Uterus (tissue), 2 donors: Measurements from ENCODE around the gene GAREM2.

Experiments
- POLR2A ChIP-seq, 2 donors: fragments of 450-650 bp; IDR thresholded peaks; one replicate each; pipeline ENCODE4 v1.6.1; 2016; ENCODE audit warnings: antibody characterized with exemption in 2 of 2, mild to moderate bottlenecking in 1 of 2, moderate library complexity in 1 of 2
- TF ChIP-seq, protein P1 (sequence below), 4 experiments: fragments of 200-600 bp in 2 of 4; fragments of 450-650 bp in 2 of 4; sonication (generic) in 2 of 4; IDR thresholded peaks; one replicate each; pipeline ENCODE4 v1.5.1; 2016 to 2019; ENCODE audit warnings: antibody characterized with exemption in 4 of 4, mild to moderate bottlenecking in 2 of 4, moderate library complexity in 1 of 4

GRCh38 chr2:26191316-26192159 is 18.6 kb downstream of the GAREM2 start:
- TF ChIP-seq, protein P1, sequence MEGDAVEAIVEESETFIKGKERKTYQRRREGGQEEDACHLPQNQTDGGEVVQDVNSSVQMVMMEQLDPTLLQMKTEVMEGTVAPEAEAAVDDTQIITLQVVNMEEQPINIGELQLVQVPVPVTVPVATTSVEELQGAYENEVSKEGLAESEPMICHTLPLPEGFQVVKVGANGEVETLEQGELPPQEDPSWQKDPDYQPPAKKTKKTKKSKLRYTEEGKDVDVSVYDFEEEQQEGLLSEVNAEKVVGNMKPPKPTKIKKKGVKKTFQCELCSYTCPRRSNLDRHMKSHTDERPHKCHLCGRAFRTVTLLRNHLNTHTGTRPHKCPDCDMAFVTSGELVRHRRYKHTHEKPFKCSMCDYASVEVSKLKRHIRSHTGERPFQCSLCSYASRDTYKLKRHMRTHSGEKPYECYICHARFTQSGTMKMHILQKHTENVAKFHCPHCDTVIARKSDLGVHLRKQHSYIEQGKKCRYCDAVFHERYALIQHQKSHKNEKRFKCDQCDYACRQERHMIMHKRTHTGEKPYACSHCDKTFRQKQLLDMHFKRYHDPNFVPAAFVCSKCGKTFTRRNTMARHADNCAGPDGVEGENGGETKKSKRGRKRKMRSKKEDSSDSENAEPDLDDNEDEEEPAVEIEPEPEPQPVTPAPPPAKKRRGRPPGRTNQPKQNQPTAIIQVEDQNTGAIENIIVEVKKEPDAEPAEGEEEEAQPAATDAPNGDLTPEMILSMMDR (IDR thresholded peaks at IDR 0.05), result no peak
- TF ChIP-seq POLR2A (IDR thresholded peaks at IDR 0.05), result no peak
